K562 (cell line): ENCODE measurements around the gene PRKAR2B. TPM values are rescaled to one million over a fixed set of nuclear protein-coding genes. Genes with fewer than 3 reads are reported as not detected.
A peak's percentile ranks its signal among the peaks of the same experiment; 100 is the strongest.

ENCODE experiments used
- BRCA1 ChIP-seq, 2 experiments: fragments of 450-650 bp in 1 of 2; sonication (generic) in 1 of 2; formaldehyde crosslinking in 1 of 2; IDR thresholded peaks; 2 replicates each; pipeline versions ENCODE4 v1.5.0 to v1.6.1; 2017 to 2020; ENCODE audit warnings: mild to moderate bottlenecking in 1 of 2, missing genetic modification reagents in 1 of 2
- CEBPZ ChIP-seq: fragments of 150-350 bp; IDR thresholded peaks from 2 replicates; pipeline ENCODE4 v1.6.1; 2014; ENCODE audit warnings: low read depth, mild to moderate bottlenecking, low read length, borderline replicate concordance
- CTCF ChIP-seq, 3 experiments: IDR thresholded peaks in 2 of 3; conservative IDR thresholded peaks in 1 of 3; 2 replicates each; pipeline ENCODE4 v1.5.1; 2011 to 2012; ENCODE audit warnings: low read length in 3 of 3, mild to moderate bottlenecking in 3 of 3, control low read depth in 2 of 3, improper control_type of control experiment in 1 of 3, inconsistent platforms in 1 of 3, low read depth in 1 of 3, mixed read lengths in 1 of 3, moderate library complexity in 1 of 3; ENCODE audit not compliant: insufficient read depth in 2 of 3
- MEF2D ChIP-seq: conservative IDR thresholded peaks from 2 replicates; pipeline ENCODE4 v1.6.1; 2016; ENCODE audit warnings: low read depth, missing genetic modification characterization, missing compliant biosample characterization
- RBBP5 ChIP-seq: fragments of 200-600 bp; sonication (generic); IDR thresholded peaks from 2 replicates; pipeline ENCODE4 v1.6.1; 2012; ENCODE audit warnings: borderline replicate concordance, mild to moderate bottlenecking, low read length, control low read depth, inconsistent platforms; ENCODE audit not compliant: insufficient read depth, poor library complexity, severe bottlenecking
- SIN3B ChIP-seq: fragments of 450-650 bp; IDR thresholded peaks from 2 replicates; pipeline ENCODE4 v1.6.1; 2017; ENCODE audit warnings: low read depth, mild to moderate bottlenecking, moderate library complexity
- ZNF75A ChIP-seq: fragments of 450-650 bp; formaldehyde crosslinking; IDR thresholded peaks from 2 replicates; pipeline ENCODE4 v1.4.0; 2020; ENCODE audit warnings: mild to moderate bottlenecking
- polyA plus RNA-seq, 8 experiments: library from polyadenylated mRNA; depleted of rRNA in 4 of 8; stranded (reverse) in 5 of 8; unstranded in 3 of 8; fragments of >200 nt; fragmentation: Nextera tagmentation in 2 of 8; fragmentation: Illumina TruSeq in 1 of 8; extraction: Ambion mirVana in 2 of 8; extraction: Trizol in 1 of 8; gene quantifications; 2 replicates each; pipeline versions ENCODE4 v1.2.1 to v1.2.3, GENCODE V29; 2011 to 2014; ENCODE audit warnings: inconsistent platforms in 1 of 8, missing spikeins in 1 of 8
- total RNA-seq, 7 experiments: library from RNA; depleted of rRNA in 6 of 7; stranded (reverse); fragments of >200 nt in 6 of 7; fragmentation: Illumina TruSeq in 2 of 7; extraction: Trizol in 2 of 7; gene quantifications; 2 replicates each; pipeline versions ENCODE4 v1.2.1 to v1.2.3, GENCODE V29; 2011 to 2021; ENCODE audit warnings: low replicate concordance in 1 of 7
- TF ChIP-seq, protein P1 (sequence below): fragments of 450-650 bp; IDR thresholded peaks from 2 replicates; pipeline ENCODE4 v1.6.1; 2018; ENCODE audit warnings: mild to moderate bottlenecking, low read depth; ENCODE audit not compliant: partially characterized antibody

PRKAR2B gene
- total and polyA plus RNA-seq, 9 of the 15 experiments (the other 6 are each of a cell fraction or from before 2014, with no cell fraction given) = 59.0 to 173 (median 129) TPM

DNA sequence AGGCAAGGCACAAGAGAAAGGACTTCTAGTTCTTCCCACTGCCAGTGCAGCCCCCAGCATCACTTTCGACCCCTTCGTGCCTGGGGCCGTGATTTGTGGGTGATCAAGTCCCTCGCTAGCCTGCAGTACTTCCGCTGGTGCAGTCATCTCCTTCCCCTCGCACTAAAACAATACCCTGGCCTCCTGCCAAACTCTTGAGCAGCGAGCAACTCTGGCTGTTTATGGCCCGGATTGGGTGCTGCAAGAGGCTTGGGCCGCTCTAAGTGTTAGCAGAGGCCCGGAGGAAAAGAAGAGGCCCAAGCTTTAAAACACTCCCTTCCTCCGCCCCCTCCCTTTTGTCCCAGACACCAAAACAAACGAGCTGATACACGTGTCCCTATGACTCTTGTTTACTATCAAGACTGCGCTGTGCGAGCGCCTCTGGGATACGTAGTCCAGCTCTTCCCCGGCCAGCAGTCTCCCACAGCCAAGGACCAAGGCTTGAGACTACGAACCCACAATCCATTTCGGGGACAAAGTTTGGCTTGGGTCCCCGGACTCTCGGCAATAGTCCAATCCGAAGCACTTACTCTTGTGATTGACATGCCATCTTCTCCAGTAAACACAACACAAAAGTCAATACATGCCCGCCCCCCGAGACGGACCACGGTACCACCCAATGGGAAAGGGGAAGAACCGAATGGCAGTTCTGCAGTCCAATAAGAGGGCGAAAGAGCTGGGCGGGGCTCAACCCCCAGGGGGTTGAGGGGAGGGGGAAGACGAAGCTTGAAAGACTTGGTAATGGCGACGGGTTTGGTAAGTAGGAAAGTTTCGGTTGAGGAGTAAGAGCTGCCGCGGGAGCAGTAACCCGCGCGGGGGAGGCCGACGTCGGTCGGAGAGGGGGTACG is 124.0 kb downstream of the PRKAR2B start, which contains the start of gene HBP1 (continued):
- TF ChIP-seq CEBPZ = peak; percentile 99
- TF ChIP-seq RBBP5 = peak; percentile 86
- TF ChIP-seq, protein P1, sequence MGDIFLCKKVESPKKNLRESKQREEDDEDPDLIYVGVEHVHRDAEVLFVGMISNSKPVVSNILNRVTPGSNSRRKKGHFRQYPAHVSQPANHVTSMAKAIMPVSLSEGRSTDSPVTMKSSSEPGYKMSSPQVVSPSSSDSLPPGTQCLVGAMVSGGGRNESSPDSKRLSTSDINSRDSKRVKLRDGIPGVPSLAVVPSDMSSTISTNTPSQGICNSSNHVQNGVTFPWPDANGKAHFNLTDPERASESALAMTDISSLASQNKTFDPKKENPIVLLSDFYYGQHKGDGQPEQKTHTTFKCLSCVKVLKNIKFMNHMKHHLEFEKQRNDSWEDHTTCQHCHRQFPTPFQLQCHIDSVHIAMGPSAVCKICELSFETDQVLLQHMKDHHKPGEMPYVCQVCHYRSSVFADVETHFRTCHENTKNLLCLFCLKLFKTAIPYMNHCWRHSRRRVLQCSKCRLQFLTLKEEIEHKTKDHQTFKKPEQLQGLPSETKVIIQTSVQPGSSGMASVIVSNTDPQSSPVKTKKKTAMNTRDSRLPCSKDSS = no peak
- TF ChIP-seq SIN3B = peak; percentile 47
- 0 out of 6 replicates have a peak, but pooled peaks of 1 of the 3 experiments have one; percentile 10 for TF ChIP-seq CTCF (IDR thresholded peaks at IDR 0.05 in 2 of 3, conservative IDR thresholded peaks at IDR 0.05 in 1 of 3; ENCODE audit: insufficient read depth in 2 of 3, low read depth in 1 of 3, low read length in 3 of 3)
- no peak for TF ChIP-seq BRCA1 (IDR thresholded peaks at IDR 0.05)
- no peak for TF ChIP-seq BRCA1 (CRISPR knock-in tag; IDR thresholded peaks at IDR 0.05)
- TF ChIP-seq ZNF75A (CRISPR knock-in tag) = no peak
- no peak for TF ChIP-seq MEF2D
